ENCODE measurements around the gene RRM2.

The RRM2 gene

GRCh38 chr2:10122500-10123280 is at the start of gene RRM2:
Gene RRM2, plus strand, starts transcription at chr2:10122739. Its CDS starts 60 bp downstream, at chr2:10122799.
- DNase-seq (ENCODE audit: low read depth in 2 of 2), result peak; percentile 93

DNA sequence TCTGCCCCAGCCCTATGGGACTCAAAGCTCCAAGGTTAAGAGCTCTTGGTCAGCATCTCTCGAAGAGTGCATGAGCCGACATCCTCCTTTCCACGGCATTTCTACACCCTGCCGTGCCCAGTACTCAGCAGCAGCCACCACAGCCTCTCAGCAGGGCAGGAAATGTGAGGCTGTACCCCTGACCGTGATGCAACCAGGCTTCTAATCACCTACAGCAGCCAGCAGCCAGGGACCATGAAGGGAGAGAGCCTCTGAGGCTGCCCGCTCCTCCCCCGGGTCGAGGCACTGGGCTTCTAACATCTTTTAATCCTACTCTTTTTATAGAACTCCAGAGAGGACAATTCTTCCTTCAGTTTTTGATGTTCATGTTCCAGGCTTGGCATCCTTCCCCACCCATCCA is 48.8 kb upstream of the RRM2 start:
- no peak for DNase-seq (ENCODE audit: low read depth in 2 of 2)

DNA sequence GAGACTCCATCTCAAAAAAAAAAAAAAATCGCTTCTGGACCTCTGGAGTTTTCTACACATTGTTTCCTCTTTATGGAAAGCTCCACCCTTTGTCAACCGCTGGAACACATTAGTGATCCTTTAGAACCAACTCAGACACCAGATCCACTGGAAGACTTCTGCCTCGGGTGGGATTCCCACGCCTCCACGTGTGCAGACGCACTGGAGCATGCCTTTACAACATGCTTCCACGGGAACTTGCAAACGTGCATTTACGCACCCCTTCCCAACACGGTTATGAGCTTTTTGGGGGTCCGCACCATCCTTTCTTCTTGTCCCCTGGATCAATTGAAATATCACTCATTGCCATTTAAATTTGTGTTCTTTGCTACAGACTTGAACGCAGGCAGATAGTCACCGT is 47.4 kb upstream of the RRM2 start:
- no peak for DNase-seq (ENCODE audit: low read depth in 2 of 2)

DNA sequence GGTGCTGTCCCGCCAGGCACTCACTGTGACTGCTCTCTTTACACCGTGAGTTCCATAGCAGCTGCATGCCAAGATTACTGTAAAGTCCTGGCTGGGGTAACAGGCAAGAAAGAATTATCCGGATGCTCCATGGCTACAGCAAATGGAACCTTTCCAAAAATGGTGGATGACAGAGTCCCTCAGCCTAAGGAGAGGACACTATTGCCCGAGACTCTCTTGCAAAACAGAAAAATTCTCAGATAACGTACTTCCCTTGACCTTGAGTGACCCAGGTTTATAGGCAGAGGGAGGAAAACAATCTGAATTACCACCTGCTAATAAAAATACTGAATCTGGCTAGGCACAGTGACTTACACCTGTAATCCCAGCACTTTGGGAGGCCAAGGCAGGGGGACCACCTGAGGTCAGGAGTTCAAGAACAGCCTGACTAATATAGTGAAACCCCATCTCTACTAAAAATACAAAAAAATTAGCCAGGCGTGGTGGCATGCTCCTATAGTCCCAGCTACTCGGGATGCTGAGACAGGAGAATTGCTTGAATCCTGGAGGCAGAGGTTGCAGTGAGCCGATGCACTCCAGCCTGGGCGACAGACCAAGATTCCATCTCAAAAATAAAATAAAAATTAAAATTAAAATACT is 46.8 kb upstream of the RRM2 start:
- DNase-seq (ENCODE audit: low read depth in 2 of 2), result no peak

GRCh38 chr2:10076511-10076910 is 46.0 kb upstream of the RRM2 start:
- no peak for DNase-seq (ENCODE audit: low read depth in 2 of 2)

DNA sequence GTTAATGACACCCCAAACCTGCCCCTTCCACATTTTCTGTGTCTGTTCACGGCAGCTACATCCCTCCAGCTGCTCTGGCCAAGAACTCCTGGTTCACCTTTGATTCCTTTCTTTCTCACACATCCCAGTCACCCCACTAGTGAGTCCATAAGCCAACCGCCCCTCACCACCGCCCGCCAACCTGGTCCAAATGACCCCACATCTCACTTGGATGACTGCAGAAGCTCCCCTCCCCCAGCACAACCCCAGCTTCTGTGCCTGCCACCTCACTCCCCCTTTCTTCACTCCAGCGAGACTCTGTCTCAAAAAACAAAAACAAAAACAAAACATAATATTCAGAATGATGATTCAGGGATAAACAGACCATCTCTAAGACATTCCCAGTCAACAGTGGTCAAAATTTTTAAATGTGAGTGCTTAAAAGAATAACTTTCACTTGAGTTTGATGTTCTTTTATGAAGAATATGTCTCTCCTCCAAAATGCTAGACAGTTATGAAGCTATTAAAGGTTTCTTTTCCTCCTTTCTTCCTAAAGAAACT is 45.5 kb upstream of the RRM2 start:
- no peak for DNase-seq (ENCODE audit: low read depth in 2 of 2)

DNA sequence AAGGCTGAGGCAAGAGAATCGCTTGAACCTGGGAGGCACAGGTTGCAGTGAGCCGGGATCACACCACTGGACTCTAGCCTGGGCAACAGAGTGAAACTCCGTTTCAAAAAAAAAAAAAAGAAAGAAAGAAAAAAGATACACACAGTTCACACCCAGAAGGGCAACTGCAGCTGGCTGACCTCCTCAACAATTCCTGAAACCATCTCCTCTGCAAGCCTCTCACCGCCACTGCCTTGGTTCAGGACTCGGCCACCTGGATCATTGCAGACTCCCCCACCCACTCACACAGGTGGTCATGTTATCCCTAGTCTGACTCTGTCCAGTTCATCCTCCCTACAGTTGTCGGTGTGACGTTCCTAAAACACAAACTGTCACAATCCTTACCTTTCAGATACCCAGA is 44.5 kb upstream of the RRM2 start:
- no peak for DNase-seq (ENCODE audit: low read depth in 2 of 2)

- no peak for DNase-seq (ENCODE audit: low read depth in 2 of 2)
Observed at GRCh38 chr2:10078704-10079265, 43.8 kb upstream of the RRM2 start.

- no peak for DNase-seq (ENCODE audit: low read depth in 2 of 2)
Observed at GRCh38 chr2:10079266-10079869, 43.2 kb upstream of the RRM2 start.

DNA sequence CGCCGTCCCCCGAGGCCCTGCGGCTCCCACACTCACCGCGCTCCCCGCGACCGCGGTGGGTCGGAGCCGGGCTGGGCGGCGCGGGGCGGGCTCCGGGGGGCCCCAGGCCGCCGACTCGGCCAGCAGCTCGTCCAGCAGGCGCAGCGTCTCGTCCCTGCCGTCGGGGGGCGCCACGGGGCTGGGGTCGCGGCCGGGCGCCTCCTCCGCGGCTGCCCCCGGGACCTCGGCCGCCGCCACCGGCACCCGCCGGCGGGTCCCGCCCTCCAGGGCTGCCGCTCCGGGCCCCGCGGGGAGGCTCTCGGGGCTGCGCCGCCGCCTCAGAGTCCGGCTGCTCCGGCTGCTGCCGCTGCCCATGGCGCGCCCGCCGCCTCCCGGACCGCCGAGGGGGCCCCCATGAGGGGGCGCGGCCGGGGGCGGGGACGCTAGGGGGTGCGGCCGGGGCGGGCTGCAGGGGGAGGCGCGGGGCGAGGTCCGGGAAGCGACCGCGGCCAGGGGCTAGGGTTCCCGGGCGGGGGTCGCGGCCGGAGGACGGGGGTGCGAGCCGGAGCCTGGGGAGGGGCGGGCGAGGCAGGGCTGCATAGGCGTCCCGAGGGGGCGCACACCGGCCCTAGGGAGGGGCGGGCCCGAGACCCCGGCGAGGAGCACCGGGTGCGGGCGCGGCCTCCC is 42.5 kb upstream of the RRM2 start, which contains the start of gene CYS1:
TSS of gene CYS1 (minus strand) at position 542 of the 666 bp plus-strand sequence. CDS start at position 354, 188 bp downstream.
- no peak for DNase-seq (ENCODE audit: low read depth in 2 of 2)

DNA sequence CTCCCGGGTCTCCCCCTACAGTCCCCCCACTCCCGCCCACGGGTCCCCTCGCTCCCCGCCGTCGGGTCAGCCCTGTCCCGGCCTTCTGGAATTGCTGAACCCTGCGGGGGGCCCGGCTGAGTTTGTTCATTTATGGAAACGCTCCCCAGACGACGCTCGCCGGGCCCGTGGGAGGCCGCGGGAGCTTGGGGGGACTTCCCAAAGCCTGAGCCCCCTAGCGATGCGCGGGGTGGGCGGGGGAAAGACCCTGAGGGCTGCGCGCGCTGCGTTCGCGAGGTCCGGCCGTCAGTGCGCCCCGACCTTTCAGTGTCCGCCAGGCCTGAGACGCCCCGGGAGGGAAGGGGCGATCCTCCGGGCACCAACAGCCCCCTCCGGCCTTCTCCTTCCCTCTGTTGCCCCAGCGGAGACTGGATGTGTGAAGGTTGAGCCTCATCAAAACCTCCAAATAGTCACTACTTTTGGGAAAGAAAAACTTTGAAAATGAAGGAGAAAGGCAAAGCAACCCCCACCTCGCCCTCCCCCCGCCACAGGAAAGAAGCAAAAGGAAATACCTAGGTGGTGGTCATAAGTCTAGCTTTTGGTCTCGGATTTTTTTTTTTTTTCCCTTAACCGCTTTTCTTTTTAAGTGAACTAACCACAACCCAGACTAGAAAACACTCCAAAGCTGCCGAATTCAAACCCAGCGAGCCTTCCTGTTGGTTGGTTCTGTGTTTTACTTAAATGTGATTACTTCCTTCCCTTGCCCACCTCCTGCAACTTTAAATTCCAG is 41.8 kb upstream of the RRM2 start:
- no peak for DNase-seq (ENCODE audit: low read depth in 2 of 2)

GRCh38 chr2:10083046-10083445 is 39.5 kb upstream of the RRM2 start:
- no peak for DNase-seq (ENCODE audit: low read depth in 2 of 2)

DNA sequence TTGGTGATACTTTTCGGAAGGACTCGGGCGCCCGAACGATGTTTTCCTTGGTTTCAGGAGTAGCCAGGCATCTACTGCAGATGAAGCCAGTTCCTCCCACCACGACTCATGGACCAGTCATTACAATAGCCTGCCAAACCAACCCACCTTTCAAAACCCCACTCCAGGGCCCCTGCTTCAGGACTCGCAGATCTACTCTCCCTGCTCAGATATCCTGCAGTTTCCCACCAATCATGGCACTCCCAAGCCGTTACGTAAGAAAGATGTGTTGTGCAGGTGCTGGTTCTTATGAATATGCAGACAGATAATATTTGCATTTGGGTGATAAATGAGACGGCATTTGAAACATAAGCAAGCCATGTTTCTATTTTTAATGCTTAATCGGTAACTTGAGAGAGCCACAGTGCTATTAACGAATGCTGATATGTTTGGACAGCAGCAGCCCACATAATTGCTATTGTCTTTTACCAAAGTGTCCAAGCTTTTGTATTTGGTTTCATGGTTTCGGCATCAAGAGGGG is 38.8 kb upstream of the RRM2 start:
- no peak for DNase-seq (ENCODE audit: low read depth in 2 of 2)

DNA sequence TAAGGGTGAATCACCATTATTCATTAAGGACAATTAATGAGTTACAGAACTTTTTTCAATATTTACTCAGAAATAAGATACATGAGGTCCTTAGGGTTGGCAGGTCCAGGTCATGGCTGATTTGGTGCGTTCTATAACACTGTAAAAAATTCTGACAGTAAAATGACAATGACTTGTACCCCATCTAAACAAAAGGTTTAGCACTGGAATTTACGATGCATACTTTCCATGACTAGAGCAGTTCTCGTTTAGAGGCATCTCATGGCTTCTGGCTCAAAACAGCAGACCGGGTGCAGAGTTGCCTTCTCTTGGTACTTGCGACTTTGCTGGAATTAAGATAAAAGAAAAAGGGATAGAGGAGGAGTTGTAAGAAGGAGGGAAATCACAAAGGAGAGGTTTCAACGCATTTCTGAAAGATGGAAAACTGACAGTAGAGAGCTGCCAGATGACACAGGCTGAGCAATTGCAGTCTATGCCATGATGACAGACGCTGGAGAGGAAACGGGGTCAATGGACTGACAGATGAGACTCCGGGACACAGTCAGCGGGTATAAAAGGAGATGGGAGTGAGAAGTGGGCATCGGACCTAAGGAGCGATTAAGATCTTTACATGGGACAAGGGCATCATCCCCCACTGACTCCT is 38.2 kb upstream of the RRM2 start:
- no peak for DNase-seq (ENCODE audit: low read depth in 2 of 2)

GRCh38 chr2:10085043-10085667 is 37.4 kb upstream of the RRM2 start:
- no peak for DNase-seq (ENCODE audit: low read depth in 2 of 2)

DNA sequence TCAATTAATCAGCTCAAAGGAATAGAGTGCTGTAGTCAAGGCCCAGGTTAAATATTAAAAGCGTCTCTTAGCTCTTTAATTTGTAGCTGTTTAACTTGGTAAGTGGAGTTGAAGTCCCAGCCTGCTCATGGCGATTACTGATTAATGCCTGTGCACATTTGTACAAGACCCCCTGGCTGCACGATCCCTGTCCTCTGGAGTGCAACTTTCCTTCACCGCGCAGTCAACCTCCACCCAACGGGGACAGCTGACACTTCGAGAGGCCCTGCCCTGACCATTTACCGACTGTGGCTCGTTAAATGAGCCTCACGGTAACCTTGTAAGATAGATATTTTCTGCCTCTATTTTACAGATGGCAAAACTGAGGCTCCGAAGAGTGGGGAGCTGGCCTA is 36.9 kb upstream of the RRM2 start:
- no peak for DNase-seq (ENCODE audit: low read depth in 2 of 2)

DNA sequence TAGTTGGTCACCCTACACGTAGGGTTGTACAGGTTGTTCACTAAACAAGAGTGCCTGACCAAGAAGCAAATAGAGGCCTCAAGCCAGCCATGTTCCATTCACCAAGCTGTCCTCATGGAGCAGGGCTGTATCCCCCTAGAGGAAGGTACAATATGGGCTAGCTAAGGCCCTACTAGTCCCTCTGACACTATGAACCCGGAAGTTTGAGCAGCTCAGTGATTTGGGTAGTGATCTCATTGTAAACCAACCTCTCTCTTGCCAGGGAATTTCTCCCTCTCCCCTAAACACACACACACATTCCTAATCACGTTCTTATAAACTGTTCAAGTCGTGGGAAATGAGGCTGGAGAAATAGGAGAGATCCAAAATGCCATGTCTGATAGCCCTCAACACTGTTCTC is 35.6 kb upstream of the RRM2 start:
- DNase-seq (ENCODE audit: low read depth in 2 of 2), result no peak

DNA sequence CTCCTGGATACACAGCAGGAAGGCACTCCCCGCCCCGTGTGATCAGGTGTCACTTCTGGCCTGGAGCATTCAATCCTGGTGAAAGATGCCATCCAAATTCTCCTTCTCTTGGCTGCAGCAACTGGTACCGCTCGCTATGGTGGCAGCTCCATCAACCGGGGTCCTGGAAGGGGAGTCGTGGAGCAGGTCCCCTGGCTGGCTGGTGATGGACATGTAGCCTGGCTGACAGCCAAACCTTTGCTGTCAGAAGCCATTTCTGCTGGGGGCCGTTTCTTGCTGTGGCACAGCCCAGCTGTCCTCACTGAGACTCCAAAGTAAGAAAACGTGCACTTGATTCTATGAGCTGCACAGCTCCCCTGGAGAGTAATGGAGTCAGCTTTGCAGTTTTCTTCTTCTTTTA is 35.2 kb upstream of the RRM2 start:
- no peak for DNase-seq (ENCODE audit: low read depth in 2 of 2)

DNA sequence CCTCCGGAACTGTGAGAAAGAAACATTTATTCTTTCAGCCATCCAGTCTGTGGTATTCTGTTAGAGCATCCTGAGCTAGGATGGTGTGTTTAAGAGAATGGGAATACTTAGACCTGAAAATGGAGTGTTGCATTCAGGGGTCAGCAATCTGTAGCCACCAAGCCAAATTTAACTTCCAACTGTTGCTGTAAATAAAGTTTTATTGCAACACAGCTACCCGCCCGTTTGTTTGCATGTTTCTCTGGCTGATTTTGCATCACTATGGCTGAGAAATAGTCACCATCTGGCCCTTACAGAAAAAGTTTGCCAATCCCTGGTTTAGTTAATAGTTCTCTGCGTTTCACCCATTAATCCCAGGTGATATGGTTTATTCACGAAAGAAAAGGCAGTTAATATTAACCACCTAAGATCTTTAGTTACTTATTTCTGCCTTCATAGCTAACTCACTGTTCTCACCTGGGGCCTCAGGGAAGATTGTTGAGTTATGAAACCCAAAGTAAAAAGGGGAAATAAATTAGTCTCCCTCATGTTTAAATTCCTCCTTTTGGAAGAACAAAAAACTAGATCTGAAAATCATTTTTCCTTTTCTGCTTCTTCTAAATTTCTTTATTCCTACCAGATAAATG is 32.9 kb upstream of the RRM2 start:
- DNase-seq (ENCODE audit: low read depth in 2 of 2), result no peak
